ENCODE results near the gene CCS. TPM values are rescaled to one million over a fixed set of nuclear protein-coding genes. Genes with fewer than 3 reads are reported as not detected.
"Not testable (repeated sequence)": the region's sequence is repeated elsewhere in the genome, so short reads cannot be mapped to it uniquely, and the experiment has no call there.

CCS gene
- total RNA-seq, 1 experiment from 2014 or later, result 47.2 TPM

DNA sequence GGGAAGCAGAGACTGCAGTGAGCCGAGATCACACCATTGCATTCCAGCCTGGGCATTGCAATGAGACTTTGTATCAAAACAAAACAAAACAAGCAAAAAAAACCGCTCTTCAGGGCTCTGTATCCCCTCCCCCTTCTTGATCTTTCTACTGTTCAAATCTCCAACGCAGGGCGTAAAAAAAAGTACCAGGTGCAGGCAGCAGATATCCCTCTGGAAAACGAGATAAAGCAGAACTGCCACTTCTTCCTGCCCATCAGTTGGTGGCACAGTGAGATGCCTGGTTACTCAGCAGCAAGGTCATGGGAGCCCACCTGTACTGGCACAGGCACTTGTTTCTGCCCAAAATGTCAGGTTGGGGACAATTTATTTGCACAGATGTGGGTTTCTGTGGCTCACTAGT, 11.2 kb downstream of the CCS start:
- no TSS peak for BruUV-seq (replicated peaks)
- Histone ChIP-seq H3K4me3 (no peak overlapping the region), H2AFZ (no peak overlapping the region), H3K36me3 (ENCODE audit: low read depth) (no peaks in the 10 kb centered on the region), H3K4me1 (replicated peaks; ENCODE audit: insufficient read depth) (no peaks in the 10 kb centered on the region), H3K79me2 (ENCODE audit: low read depth) (no peaks in the 10 kb centered on the region), H3K4me2 (no peak overlapping the region), H3K9me3 (ENCODE audit: insufficient read depth, low read depth) (no peaks in the 10 kb centered on the region), H4K20me1 (ENCODE audit: insufficient read depth) (no peaks in the 10 kb centered on the region), H3K27me3 (ENCODE audit: insufficient read depth, low read depth) (no peaks in the 10 kb centered on the region), H3F3A (ENCODE audit: insufficient read depth, low read depth) (no peaks in the 10 kb centered on the region), H3K9me2 (ENCODE audit: insufficient read depth) (no peaks in the 10 kb centered on the region), H3K27ac (no peak overlapping the region)
- CTCF ChIA-PET, result no interaction called here
- POLR2A ChIA-PET (ENCODE audit: unreplicated experiment), result no interaction called here
- TF ChIP-seq EZH2 (IDR thresholded peaks at IDR 0.05; ENCODE audit: low read depth) (no peak), CTCF (conservative IDR thresholded peaks at IDR 0.05) (no peak)
- DNase-seq, result no peak
- intact Hi-C loops (cut with micrococcal nuclease; ENCODE audit: unreplicated experiment), result no loop called here

DNA sequence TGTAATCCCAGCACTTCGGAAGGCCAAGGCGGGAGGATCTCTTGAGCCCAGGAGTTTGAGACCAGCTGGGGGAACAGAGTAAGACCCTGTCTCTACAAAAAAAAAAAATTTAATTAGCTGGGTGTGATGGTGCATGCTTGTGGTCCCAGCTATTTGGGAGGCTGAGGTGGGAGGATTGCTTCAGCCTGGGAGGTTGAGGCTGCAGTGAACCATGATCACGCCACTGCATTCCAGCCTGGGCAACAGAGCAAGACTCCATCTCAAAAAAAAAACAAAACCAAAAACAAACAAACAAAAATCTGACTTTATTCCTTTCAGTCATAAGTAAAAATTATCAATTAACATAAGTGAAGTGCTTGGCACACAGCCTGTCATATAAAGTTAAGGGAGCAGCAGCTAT, 13.6 kb downstream of the CCS start:
- H3K9me3 ChIP-seq (ENCODE audit: insufficient read depth, low read depth); H3K4me3 ChIP-seq; H3K9me2 ChIP-seq (ENCODE audit: insufficient read depth); H3K79me2 ChIP-seq (ENCODE audit: low read depth); H3K4me2 ChIP-seq; H3F3A ChIP-seq (ENCODE audit: insufficient read depth, low read depth); intact Hi-C loops (cut with micrococcal nuclease; ENCODE audit: unreplicated experiment); H4K20me1 ChIP-seq (ENCODE audit: insufficient read depth); BruUV-seq (replicated peaks); H3K27me3 ChIP-seq (ENCODE audit: insufficient read depth, low read depth); H3K27ac ChIP-seq; H3K36me3 ChIP-seq (ENCODE audit: low read depth); H3K4me1 ChIP-seq (replicated peaks; ENCODE audit: insufficient read depth); H2AFZ ChIP-seq; DNase-seq: not testable (repeated sequence)
- ChIA-PET CTCF (interaction anchor here (0.5 to 0.7 kb wide), 2 partner anchors 43 to 96 kb away, joined by 3 to 4 read pairs; partner anchors contain the start of gene BBS1), POLR2A (ENCODE audit: unreplicated experiment) (interaction anchor here (0.7 kb wide), 1 partner anchor 471 kb away, joined by 3 read pairs; no protein-coding TSS in a partner anchor)

GRCh38 chr11:66607126-66607834, 14.3 kb downstream of the CCS start:
- H3K4me3 ChIP-seq, result no peak overlapping the region
- TF ChIP-seq EZH2 (IDR thresholded peaks at IDR 0.05; ENCODE audit: low read depth), result no peak
- TF ChIP-seq CTCF (conservative IDR thresholded peaks at IDR 0.05), result no peak
- H3K4me2 ChIP-seq, result no peak overlapping the region
- H4K20me1 ChIP-seq (ENCODE audit: insufficient read depth), result no peaks in the 10 kb centered on the region
- H3K4me1 ChIP-seq (replicated peaks; ENCODE audit: insufficient read depth), result peaks cover 2% of the 10 kb centered on the region
- ChIA-PET POLR2A (ENCODE audit: unreplicated experiment) (interaction anchor here (0.6 to 0.7 kb wide), 3 partner anchors 9 to 471 kb away, joined by 3 to 23 read pairs (median 3); partner anchors contain the start of gene RBM14), CTCF (interaction anchor here (0.5 kb wide), 1 partner anchor 97 kb away, joined by 3 read pairs; the partner anchor contains the start of gene BBS1)
- DNase-seq, result no peak
- H3F3A ChIP-seq (ENCODE audit: insufficient read depth, low read depth), result peaks cover under 1% of the 10 kb centered on the region; the same call in 1 of the 2 replicates
- no TSS peak for BruUV-seq (replicated peaks)
- H3K27ac ChIP-seq, result no peak overlapping the region
- H3K9me3 ChIP-seq (ENCODE audit: insufficient read depth, low read depth), result no peaks in the 10 kb centered on the region
- no peaks in the 10 kb centered on the region for H3K36me3 ChIP-seq (ENCODE audit: low read depth)
- no peaks in the 10 kb centered on the region for H3K27me3 ChIP-seq (ENCODE audit: insufficient read depth, low read depth)
- H3K79me2 ChIP-seq (ENCODE audit: low read depth), result no peaks in the 10 kb centered on the region
- intact Hi-C loops (cut with micrococcal nuclease; ENCODE audit: unreplicated experiment), result no loop called here
- no peak overlapping the region for H2AFZ ChIP-seq
- H3K9me2 ChIP-seq (ENCODE audit: insufficient read depth), result no peaks in the 10 kb centered on the region
